22Rv1 (cell line): ENCODE measurements around the gene ANOS1.

Source experiments
- CTCF ChIP-seq: fragments of 450-650 bp; IDR thresholded peaks from 2 replicates; pipeline ENCODE4 v1.5.1; 2017; ENCODE audit warnings: mild to moderate bottlenecking
- ZFX ChIP-seq: fragments of 450-650 bp; IDR thresholded peaks from 2 replicates; pipeline ENCODE4 v1.6.1; 2017; ENCODE audit warnings: antibody characterized with exemption, borderline replicate concordance

DNA sequence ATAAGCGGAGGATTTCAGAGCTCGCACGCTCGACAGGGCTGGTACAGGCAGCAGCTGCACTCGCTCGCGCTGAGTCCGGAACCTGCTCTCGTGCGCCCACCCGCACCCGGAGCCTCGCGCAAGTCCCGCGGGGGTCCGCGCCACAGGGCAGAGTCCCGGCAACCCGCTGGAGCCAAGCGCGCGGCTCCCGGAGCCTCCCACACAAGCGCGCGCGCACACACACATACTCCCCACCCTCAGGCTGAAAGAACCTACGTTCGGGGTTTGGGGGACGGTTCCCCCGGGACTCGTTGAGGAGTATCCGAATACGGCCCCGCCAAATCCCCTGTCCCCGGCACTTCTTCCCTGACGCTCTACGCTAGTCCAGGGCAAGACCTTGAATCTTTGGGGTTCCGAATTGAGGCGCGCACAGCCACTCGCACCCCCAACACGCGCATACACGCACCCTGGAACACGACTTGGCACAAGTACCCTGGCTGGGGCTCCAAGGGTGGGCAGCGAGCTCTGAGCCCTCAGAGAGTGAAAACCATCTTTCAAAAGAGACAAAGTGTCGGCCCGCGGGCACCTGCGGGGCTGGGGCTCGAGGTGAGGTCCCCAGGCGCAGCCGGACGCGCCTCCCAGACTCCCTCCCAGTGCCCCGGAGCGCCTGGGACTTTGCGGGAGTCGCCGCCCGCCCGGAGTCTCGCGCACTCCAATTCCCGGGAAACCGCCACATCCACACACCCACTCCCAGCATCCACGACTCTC lies 952 bp downstream of the ANOS1 start:
- TF ChIP-seq CTCF (no peak), ZFX (no peak)
